Left ventricle myocardium inferior (tissue), 1 donor: Measurements from ENCODE around the gene CNTNAP2. TPM values are rescaled to one million over a fixed set of nuclear protein-coding genes. Genes with fewer than 3 reads are reported as not detected.

Experiments
- DNase-seq: peaks from one replicate; pipeline ENCODE4 v3.0.0-alpha.2; 2020
- H3K27ac ChIP-seq: fragments of 200-600 bp; replicated peaks from 2 replicates; pipeline ENCODE4 v1.8.0; 2021
- H3K27me3 ChIP-seq: fragments of 200-600 bp; 2 replicates; pipeline ENCODE4 v1.8.0; 2021; ENCODE audit warnings: low read depth
- H3K36me3 ChIP-seq: fragments of 200-600 bp; 2 replicates; pipeline ENCODE4 v1.8.0; 2021
- H3K4me1 ChIP-seq: fragments of 200-600 bp; 2 replicates; pipeline ENCODE4 v1.8.0; 2021
- H3K4me3 ChIP-seq: fragments of 200-600 bp; 2 replicates; pipeline ENCODE4 v1.8.0; 2021; ENCODE audit warnings: mild to moderate bottlenecking, moderate library complexity
- H3K9me3 ChIP-seq: fragments of 200-600 bp; replicated peaks from 2 replicates; pipeline ENCODE4 v1.8.0; 2021
- intact Hi-C: fragments of 100-400 bp; cut with micrococcal nuclease; formaldehyde crosslinking; loops from one replicate; pipeline ENCODE4 v1.11.0; 2022
- total RNA-seq: library from RNA; stranded (reverse); fragmentation: NEBNext Ultra II Directional; extraction: Animal tissue kit (Norgen Biotek cat#: 25700); gene quantifications from one replicate; pipeline ENCODE4 v1.2.1, GENCODE V29; 2021
- TF ChIP-seq, protein P1 (sequence below): fragments of 200-600 bp; IDR thresholded peaks from 2 replicates; pipeline ENCODE4 v1.8.0; 2021; ENCODE audit warnings: antibody characterized with exemption, mild to moderate bottlenecking, borderline replicate concordance
- donor health status: DM: no; HTN: yes; CAD: no; lungs with severe emphysema.

The CNTNAP2 gene
- total RNA-seq, 1 donor from 2014 or later: 0.99 TPM

DNA sequence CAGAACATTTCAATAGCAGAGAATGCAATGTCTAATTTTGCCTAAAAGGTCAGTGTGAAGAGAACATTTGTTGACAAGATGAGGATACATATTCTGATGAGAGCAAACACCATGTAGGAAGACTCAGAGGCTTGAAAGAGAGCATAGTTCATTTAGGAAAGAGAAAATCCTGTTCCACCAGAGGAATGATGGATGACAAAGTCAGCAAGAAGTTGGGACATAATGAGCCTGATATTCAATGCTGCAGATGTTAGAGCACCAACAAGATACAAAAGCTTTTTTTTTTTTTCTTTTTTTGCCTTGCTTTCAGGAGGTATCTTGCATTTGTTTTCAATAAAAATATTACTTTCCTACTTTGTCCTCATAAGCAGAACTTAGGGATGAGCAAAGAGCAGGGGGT, 1522.0 kb downstream of the CNTNAP2 start:
- no peak overlapping the region for H3K27ac ChIP-seq
- H3K27me3 ChIP-seq: no peaks in the 10 kb centered on the region
- H3K9me3 ChIP-seq: peaks cover 15% of the 10 kb centered on the region
- TF ChIP-seq, protein P1, sequence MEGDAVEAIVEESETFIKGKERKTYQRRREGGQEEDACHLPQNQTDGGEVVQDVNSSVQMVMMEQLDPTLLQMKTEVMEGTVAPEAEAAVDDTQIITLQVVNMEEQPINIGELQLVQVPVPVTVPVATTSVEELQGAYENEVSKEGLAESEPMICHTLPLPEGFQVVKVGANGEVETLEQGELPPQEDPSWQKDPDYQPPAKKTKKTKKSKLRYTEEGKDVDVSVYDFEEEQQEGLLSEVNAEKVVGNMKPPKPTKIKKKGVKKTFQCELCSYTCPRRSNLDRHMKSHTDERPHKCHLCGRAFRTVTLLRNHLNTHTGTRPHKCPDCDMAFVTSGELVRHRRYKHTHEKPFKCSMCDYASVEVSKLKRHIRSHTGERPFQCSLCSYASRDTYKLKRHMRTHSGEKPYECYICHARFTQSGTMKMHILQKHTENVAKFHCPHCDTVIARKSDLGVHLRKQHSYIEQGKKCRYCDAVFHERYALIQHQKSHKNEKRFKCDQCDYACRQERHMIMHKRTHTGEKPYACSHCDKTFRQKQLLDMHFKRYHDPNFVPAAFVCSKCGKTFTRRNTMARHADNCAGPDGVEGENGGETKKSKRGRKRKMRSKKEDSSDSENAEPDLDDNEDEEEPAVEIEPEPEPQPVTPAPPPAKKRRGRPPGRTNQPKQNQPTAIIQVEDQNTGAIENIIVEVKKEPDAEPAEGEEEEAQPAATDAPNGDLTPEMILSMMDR: no peak
- H3K4me3 ChIP-seq: no peak overlapping the region
- intact Hi-C loops: no loop called here
- no peaks in the 10 kb centered on the region for H3K36me3 ChIP-seq
- no peaks in the 10 kb centered on the region for H3K4me1 ChIP-seq
- DNase-seq: no peak

DNA sequence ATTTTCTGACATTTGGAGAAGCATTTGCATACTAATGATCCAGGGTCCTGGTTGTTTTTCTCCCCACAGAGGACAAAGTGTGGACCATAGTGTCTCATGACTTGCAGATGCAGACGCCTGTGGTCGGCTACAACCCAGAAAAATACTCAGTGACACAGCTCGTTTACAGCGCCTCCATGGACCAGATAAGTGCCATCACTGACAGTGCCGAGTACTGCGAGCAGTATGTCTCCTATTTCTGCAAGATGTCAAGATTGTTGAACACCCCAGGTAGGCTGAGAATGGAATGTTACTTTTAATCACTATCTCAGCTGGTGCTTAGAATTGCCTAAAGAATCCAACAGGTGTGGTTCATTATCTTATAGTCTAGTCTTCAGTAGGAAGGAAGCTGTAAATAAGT, 1522.4 kb downstream of the CNTNAP2 start:
- TF ChIP-seq, protein P1: no peak
- no peak for DNase-seq
- Histone ChIP-seq H3K27ac (no peak overlapping the region), H3K4me1 (no peaks in the 10 kb centered on the region), H3K9me3 (peaks cover 11% of the 10 kb centered on the region), H3K4me3 (no peak overlapping the region), H3K36me3 (no peaks in the 10 kb centered on the region), H3K27me3 (no peaks in the 10 kb centered on the region)
- intact Hi-C loops: no loop called here

DNA sequence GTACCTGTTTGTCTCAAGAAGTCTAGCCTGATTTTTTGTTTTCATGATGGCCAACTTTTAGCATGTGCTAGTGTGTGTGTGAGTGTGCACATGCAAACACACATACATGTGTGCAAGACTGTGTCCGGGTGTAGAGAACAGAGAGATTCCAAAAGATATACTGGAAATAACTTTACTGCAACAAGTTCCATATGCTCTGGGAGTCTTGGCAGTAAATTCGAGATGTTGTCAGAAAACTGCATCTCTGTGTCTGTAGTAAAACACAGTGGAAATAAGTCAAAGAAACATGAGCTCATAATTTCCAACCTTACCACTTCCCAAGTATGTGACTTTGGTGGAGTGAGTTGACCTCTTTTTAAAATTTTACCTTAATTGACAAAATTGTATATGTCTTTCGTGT, 1523.2 kb downstream of the CNTNAP2 start:
- DNase-seq: no peak
- Histone ChIP-seq H3K27me3 (no peaks in the 10 kb centered on the region), H3K36me3 (no peaks in the 10 kb centered on the region), H3K9me3 (peaks cover 10% of the 10 kb centered on the region), H3K4me1 (no peaks in the 10 kb centered on the region), H3K27ac (no peak overlapping the region), H3K4me3 (no peak overlapping the region)
- TF ChIP-seq, protein P1: no peak
- intact Hi-C loops: no loop called here

DNA sequence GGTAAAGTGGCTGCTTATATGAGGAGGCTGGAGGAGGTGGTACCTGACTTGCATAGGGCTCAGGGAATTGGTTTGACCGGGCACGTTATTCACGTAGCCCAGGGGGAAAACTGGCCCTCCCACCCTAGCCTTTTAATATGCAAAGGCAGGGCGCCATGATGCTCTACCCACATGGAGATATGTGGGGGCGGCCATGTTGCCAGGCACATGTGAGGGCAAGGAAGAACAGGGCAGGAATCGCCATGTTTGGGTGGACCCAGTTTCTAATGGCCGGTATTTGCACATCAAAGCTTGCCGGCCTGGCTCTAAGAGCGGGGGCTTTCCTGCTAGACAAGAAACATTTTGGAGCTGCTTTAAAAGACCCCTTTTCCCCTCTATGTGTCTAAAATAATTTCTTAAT, 1524.2 kb downstream of the CNTNAP2 start:
- no peak overlapping the region for H3K4me3 ChIP-seq
- TF ChIP-seq, protein P1: no peak
- H3K36me3 ChIP-seq: no peaks in the 10 kb centered on the region
- no peaks in the 10 kb centered on the region for H3K4me1 ChIP-seq
- no peaks in the 10 kb centered on the region for H3K27me3 ChIP-seq
- peaks cover 10% of the 10 kb centered on the region for H3K9me3 ChIP-seq
- no peak overlapping the region for H3K27ac ChIP-seq
- no peak for DNase-seq
- intact Hi-C loops: no loop called here

DNA sequence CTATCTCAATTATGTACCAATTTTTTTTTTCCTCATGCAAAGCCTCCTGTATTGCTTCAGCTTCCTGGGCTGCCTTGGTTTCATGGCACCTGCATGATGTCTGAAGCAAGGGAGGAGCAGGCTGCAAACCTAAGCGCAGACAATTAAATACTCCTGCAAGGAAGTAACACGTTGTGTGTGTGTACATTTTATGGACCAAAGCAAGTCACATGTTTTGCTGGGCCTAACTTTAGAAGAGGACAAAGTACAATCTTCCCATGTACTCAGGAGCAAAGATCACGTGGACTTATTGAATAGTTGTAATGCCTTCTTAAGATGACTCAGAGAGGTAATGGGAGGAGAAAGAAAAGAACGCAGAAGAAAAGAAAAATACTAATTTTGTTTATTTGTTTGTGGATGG, 1530.0 kb downstream of the CNTNAP2 start:
- H3K36me3 ChIP-seq: no peaks in the 10 kb centered on the region
- no peak for DNase-seq
- H3K27ac ChIP-seq: no peak overlapping the region
- H3K9me3 ChIP-seq: peaks cover 11% of the 10 kb centered on the region
- H3K4me3 ChIP-seq: no peak overlapping the region
- H3K27me3 ChIP-seq: no peaks in the 10 kb centered on the region
- H3K4me1 ChIP-seq: no peaks in the 10 kb centered on the region
- TF ChIP-seq, protein P1: no peak
- intact Hi-C loops: no loop called here

DNA sequence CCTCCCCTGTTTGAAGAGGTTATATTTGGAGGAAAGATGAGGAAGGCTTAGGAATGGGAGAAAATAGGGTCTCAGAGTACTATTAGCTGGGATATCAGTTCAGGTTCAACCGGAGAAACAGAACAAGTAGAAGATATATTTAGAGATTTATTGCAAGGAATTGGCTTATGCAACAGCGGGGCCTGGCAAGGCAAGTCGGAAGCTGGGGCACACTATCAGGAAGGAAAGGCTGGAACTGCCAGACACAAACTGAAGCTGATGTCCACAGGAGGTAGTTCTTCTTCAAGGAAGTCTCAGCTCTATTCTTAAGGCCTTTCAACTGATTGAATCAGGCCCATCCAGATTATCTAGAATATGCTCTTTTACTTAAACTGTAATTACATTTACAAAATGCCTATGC, 1534.4 kb downstream of the CNTNAP2 start:
- TF ChIP-seq, protein P1: no peak
- Histone ChIP-seq H3K9me3 (peaks cover 19% of the 10 kb centered on the region), H3K27me3 (no peaks in the 10 kb centered on the region), H3K27ac (no peak overlapping the region), H3K4me3 (no peak overlapping the region), H3K36me3 (no peaks in the 10 kb centered on the region), H3K4me1 (no peaks in the 10 kb centered on the region)
- DNase-seq: no peak
- intact Hi-C loops: no loop called here
